GM21423 (cell line): ENCODE measurements around the gene FDXR.

ENCODE experiments used
- ATAC-seq: cut with Tn5 transposase; IDR thresholded peaks from one replicate; pipeline ENCODE4 v1.9.1; 2021; ENCODE audit warnings: mild to moderate bottlenecking, moderate library complexity; ENCODE audit not compliant: unreplicated experiment

FDXR gene

DNA sequence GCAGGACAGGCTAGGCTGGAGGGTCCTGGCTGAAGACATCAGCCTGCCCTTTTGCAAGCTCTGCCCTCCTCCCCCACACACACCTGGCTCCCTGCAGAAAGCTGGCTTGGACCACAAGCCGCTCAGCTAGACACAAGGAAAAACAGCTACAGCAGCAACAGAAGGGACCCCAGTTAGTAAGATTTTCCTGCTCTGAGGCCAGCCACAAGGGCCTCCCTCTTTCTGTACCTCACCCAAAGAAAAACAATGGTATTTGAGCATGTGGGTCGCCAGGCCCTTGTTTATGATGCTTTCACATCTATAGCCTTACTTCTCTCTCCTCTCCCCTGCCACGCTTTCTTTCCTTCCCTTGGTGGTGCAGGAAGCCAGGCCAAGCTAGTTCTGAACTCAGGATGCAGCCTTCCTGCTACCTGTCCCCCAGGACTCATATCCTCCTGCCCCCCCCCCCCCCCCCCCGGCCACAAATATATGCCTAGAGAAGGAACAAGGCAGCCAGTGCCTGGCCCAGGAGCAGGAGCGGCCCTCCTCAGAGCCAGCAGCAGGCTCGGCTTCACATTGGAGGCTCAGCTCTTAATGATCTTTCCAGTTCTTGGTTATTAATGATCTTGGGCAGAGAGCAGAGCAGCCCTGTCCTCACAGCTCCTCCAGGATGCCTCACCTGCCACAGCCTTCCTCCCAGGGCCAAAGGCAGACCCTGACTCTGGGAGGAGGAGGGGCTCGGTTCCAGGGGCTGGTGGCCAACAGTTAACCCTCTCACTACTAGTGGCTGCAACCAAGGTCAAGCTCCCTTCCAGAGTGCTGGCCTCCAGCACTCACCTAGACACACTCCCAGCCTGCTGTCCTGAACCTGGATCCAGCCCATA is 32.6 kb downstream of the FDXR start:
- no peak for ATAC-seq

DNA sequence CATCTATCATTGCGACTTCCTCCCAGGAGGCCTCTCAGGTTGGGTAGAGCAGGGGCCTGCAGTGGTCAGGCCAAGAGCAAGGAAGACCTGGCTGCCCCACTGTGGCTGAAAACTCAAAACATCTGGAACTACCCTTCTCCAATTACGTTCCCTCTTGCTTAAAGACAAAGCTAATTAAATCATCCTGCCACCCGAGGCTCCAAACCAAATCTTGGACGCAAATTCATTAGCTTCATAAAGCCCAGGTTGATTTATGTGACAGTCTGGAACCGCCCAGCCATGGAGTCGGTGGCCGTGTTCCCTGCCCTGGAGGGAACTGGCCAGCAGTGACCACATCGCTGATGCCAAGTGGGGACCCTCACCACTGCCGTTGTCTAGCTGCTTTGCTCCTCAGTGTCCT is 34.5 kb downstream of the FDXR start:
- no peak for ATAC-seq

DNA sequence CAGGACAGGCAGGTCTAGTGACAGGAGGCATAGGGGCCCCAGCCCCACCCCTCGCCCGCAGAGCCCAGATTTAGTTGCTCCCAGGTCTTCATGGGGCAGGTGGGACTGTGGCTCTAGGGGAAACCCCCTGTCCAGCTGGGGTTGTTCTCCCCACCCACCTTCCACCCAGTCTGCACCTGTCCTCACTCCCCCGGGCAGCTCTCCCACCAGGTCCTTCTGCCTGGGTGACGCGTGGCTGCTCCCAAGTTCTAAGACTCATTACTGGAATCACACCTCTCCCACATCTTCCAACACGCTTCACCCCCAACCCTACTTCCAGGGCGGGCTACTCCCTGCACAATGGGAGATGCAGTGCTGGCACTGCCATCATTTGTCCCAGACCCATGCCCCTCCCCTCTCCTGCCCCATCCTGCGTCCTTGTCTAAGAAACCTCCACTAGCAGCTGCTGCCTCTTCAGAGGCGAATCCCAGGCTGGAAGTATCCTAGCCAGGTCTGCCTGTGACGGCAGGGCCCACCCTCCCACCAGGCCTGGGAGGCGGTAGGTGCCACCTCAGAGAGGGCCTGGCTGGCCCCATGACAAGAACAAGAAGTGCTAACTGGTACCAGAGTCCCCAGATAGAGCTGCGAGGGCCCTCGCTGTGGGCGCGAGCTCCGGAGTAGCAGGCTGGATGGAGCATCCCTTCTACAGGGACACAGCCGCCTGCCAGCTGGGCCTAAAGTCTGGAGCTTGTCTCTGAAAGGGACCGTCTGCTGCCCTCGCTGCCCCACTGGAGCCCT is 35.9 kb downstream of the FDXR start:
- no peak for ATAC-seq

DNA sequence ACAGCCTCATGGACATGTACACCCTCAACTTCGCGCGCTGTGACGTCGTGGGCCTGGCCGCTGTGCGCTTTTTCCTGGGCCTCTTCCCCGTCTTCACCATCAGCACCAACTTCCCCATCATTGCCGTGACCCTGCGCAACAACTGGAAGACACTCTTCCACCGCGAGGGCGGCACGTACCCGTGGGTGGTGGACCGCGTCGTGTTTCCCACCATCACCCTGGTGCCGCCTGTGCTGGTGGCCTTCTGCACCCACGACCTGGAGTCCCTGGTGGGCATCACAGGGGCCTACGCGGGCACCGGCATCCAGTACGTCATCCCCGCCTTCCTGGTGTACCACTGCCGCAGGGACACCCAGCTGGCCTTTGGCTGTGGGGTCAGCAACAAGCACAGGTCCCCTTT is 36.6 kb downstream of the FDXR start:
- ATAC-seq, result no peak

DNA sequence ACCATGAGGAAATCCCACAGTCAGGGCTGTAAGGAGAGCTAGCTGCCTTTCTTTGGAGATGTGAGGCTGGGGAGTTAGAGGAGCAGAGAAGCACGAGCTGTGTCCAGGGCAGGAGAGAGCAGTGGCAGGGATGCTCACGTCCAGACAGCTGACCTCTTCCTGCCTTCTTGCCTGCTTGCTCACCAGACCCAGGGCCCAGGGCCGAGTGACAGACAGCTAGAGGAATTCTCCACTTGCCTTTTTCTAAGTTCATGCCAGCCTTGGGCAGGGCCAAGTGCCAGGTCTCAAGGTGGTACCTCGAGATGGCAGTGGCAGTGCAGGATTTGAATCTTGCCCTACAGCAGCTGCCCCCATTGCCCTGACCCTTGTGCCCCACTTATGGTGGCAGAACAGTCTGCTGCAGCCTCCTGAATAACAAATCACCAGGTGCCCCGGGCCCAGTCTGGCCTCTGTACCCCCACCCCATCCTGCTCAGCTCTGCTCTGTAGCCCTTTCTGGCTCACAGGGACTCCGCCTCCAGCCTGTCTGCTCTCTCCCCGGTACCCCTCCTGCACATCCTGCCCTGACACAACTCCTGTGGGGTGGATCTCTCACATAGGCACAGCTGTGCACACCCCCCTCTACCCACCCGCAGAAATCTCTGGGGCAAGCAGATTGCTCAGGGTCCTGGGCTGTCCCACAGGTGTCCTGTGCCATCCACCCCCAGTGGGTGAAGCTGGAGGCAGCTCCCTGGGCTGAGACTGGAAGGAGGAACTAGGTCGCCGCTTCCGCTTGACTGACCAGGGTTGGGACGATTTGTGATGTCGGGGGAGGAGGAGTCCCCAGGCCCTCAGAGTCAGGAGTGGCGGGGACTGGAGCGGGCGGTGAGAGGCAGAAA is 39.1 kb downstream of the FDXR start:
- ATAC-seq, result peak; percentile 44

DNA sequence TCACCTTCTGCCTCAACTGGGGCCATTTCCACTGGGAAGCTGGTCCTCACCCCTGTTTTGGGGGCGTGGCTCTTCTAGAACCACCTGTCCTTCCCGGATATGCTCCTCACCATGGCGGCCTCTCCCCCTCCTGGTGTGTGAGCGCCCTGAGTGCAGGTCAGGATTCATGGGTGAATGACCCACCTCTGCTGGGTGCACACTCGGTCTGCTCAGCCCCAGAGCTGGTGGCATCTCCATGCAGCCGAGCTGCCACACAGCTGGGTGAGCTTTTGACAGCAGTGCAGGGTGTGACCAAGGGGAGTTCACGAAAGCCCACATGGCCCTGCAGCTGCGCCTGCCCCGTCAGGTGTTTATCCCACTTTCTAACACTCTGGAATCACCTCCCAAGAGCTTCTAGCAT is 40.4 kb downstream of the FDXR start:
- no peak for ATAC-seq

DNA sequence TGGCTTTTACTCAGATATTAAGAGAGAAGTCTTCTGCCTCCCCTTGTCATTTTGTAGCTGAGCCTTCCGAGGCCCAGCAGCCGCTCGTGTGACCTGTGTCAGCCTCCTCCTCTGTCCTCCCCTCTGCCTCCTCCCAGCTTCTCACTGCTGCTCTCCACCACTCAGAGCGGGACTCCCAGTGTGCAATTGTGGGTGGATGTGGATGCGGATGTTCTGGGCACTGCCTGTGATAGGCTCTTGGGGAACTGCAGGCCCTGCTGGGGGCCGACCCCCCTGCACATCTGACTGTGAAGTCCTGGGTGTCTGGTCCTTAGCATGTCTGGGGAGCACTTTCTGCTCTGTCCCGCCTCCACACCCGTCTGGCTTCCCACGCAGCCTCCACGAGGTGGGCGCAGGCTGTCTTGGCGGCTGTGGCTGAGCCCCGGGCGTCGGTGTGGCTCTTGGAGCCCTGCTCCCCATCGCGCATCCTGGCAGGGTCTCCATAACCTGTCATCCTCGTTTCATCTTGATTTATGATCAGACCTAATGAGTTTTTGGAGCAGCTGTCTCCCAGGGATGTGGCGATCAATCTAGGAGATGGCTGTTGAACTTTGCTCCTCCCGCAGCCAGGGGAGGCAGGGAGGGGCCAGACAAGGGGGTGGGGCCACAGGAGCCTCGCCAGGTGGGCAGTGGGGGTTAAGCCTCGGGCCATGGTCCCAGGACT is 41.2 kb downstream of the FDXR start:
- ATAC-seq, result no peak

DNA sequence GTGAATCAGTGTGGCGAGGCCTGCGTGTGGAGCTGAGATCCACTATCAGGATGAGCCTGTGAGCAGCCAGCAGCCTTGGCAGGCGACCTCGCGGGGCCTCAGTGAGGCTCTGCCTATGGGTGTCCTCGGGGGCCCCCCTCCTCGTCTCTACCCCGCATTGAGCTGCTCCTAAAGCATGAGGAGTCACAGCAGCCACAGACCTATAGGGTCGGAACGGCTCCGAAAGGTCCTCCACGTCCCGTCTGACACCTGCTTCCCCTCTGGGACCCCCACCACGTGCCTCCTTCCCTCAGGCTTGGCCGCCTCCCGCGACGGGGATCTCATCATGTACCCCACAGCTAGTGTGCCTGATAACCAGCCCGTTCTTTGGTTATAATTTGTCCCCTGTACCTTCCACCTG is 41.9 kb downstream of the FDXR start:
- ATAC-seq, result no peak

DNA sequence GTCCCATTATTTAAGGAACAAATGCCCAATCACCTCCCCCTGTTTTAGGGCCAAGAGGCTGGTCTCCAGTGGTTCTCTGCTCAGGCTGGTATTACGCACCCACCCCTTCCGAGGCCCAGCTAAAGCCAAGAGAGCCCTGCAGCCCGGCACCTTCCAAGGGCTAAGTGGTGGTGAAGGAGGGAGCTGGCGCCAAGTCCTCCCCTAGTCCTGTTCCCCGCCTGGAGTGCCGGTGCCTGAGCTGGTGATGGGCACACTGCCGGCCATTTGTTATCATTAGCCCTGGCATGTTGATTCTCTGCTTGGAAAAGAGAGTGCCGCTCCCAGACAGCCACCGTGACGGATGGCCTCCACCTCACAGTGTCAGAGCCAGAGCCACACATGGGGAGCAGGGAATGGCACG is 45.0 kb downstream of the FDXR start:
- no peak for ATAC-seq

DNA sequence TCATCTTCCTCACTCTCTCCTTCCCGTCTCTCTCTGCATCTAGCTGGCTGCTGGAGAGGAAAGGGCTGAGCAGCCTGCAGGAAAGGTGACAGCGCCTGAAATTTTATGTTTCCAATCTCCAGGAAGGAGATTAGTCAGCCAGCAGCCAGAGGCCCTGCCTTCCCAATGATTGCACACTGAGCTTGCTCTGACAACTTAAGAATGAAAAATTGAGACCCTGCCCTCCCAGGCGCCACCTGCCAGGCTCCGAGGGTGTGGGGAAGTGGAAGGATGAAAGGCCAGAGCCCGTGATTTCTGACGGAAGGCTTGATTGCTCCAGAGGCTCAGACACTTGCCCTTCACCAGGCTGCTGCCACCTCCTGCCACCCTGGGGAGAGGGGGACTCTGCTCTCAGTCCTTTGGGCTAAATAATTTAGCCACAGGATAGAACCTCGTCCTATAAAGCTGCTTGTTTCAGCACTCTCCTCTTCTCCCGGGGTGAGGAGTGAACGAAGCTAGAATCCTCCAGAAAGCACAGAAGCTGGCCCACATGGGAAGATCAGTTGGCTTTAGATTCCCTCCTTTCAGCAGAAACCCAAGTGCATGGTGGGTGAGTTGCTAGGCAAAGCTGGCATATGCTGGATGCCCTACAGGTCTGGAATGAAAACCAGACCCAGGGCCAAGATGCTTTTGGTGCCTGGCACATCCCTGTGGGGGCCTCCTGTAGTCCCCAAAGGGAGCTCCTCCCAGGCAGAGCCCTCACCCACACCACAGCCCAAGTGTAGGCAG is 46.7 kb downstream of the FDXR start:
- ATAC-seq, result no peak

DNA sequence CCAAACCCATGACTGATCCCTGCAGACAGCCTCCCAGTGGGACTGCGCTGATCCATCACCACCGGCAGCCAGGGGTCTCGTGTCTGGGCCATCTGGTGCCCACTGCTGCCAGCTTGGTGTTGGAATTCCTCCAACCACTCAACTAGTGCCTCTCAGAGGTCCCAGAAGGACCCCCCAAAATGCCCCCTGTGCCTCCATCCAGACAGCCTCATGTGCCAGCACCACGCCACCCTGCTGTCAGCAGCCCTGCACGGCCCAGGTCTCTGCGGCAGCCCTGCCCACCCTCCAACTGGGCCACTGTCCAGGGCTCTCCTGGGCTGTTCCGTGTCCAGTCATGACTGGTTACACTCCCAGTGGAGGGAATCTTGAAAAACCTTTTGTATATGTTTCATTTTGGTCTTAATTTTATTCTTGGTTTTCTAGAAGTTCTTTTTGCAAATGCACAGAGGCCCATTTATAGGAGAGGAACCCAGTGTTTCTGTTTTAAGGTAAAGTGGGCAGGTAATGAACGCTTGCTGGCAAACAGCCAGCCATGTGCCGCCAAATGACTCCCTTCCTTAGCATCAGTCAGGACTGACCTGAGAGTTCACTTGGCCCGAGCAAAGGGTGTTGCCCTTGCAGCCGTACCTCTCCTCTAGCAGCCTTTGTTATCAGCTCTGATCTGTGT is 47.7 kb downstream of the FDXR start:
- no peak for ATAC-seq

DNA sequence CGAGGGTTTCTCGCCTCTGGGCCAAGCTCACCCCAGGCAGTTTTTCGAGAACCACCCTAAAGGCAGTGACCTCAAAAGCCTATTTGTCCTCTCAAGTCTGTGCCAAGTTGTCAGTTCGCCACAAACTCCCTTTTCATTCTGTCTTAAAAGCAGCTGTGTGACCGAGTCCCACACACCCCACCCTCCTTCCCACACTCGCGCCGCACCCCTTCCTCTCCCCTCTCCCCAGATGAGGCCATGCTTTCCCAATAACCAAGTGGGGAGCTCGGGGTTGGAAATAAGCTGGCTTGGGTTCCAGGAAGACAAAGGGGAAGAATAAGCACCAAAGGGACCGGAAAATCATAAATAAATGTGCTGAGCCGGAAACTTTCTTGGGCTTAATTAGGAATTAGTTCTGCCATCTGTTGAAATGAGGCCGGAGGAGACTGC is 49.8 kb downstream of the FDXR start:
- no peak for ATAC-seq

DNA sequence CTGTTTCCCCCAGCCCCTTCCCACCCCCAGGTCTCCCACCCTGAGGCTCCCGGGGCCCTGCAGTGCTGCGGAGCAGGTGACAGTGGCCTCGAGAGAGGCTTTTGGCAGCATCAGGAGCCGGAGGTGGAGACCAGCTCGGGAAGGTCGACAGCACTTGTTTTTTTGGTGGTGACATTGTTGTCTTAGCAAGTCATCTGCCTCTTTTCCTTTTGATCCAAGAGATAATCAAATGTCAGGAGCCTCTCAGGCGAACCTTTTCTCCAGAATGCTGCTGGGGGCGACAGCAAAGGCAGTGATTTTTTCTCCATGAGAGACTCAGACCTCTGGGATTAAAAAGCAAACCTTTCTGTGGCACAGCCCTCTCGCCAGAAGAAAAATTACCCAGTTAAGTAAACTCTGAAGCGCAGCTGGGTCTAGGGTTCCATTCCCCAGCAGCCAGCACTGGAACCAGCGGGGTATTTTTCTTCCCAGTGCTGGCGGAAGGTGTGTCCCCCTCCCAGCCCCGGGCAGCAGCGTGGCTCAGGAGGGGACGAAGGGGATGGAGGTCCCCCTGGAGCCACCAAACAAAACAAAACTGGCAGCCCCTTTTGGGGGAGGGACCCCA is 50.4 kb downstream of the FDXR start:
- no peak for ATAC-seq

DNA sequence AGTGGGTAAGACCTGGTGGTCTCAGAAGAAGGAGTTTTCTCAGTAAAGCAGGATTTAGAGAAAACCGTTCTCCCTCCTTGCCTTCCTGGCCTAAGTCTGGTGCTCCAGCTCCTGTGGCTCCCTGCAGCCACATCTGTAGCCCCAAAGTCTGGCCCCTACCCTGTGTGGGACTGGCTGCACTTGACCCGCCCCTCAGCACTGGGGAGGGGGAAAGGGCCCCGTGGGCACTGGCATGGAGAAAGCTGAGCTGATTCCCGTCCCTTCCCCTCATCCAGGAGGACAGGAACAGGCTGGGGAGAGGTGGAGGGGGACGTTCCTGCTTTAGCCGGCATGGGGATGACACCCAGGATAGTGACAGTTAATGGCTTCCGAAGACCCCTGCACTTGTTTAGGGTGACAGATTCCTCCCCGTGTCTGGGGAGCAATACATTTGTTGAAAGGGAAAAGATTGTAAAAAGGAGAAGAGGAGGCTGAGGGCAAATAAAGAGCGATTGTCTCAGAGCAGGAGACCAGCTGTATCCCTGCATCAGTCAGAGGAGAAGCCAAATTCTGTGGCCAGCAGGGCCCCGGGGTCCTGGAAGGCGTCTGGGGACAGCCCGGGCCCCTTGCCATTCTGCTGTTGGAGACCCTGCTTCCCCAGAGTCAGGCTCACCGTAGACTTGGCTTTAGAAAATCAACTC is 51.0 kb downstream of the FDXR start:
- no peak for ATAC-seq

DNA sequence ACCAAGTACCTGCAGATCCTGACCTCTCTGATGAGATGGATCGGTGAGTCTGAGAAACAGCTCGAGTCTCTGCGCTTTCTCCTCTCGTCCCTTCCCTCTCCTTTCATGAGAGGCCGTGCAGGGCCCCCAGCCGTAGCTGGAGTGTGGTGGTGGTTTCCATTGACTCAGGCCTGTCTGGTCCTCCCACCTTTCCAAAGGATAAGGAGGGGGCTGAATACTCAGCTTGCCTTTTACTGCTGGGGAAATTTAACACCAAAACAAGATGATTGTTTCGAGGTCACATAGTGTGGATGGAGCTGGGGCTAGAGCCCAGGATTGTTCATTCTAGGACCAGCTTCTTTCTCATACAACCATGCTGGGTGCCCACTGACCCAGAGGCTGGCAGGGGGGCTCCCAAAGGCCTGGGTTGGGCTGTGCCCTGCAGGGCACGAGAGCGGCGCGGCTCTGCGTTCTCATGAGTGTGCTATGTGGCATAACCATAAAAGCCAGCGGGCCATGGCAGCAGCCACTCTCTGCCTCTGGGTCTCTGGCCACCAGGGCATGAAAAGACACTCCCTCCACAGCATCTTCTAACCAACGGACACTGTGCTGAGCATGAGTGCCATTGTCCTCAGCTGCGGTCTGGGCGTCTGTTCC is 52.9 kb downstream of the FDXR start:
- no peak for ATAC-seq

DNA sequence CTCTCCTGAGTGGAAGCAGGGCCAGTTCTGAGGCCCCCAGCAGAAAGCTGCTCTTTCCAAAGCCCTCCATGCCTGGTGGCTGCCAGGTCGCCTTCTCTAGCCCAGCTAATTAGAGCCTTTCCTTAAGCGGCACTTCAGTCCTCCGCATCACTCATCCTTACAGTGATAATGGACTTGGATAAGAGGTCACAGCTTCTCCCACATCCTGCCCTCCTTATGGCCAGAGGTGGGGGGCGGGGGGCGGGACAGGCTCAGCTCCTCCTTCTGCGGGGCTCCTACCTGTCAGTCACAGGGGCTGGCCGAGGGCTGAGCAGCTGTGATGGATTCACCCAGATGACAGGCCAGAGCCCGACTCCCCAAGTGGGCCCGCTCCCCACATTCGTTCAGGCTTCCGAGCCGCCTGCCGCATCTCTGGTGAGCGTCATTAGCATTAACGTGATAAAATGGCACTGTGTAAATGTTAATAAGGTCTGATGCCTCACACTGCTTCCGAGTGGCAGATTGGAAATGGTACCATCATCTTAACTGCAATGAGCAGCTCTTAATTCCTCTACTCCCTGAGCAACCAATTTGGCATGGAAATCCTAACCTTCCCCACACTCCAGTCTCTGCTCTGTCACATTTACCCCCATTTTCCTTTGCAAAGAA is 54.4 kb downstream of the FDXR start:
- no peak for ATAC-seq

DNA sequence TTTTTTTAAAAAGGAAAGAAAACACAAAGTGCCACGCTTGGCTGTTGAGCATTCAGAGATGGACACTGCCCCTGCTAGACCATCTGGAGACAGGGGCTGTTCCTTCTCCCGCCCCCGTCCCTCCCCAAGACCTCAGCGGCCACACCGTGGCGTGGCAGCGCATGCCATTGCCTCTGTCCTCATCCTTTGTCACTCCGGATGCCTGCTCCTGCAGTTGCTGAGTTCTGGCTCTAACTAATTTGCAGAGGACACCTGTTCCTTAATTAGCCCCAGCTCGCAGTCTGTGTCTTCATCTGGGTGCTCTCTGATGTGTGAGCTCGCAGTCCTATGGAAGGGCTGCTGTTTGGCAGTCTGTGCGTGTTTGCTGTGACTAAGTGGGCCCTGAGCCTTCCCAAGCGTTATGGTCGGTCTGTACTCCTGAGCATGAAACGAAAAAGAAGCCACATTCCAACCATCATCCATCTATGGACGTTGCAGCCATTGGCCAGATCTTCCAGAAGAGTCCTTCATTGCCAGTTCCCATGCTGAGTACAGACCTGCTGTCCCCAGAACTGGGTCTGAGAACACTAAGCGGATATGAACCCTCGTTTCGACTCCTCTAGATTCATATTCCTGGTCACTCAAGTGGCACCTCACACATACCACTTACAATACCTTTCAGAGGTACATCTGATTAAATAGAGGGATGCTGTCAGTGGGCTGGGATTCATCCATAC is 55.7 kb downstream of the FDXR start:
- no peak for ATAC-seq
